IgD-negative memory B cell (primary cell): ENCODE results near the gene ZNF175. TPM values are rescaled to one million over a fixed set of nuclear protein-coding genes. Genes with fewer than 3 reads are reported as not detected.

Experiments
- H3K27ac Mint-ChIP-seq, 3 donors: one replicate each; pipeline ENCODE4 v1.8.0; 2020 to 2022; ENCODE audit warnings: mild to moderate bottlenecking in 3 of 3, mixed read lengths in 3 of 3, moderate library complexity in 1 of 3
- H3K27me3 Mint-ChIP-seq: one replicate; pipeline ENCODE4 v1.8.0; 2021; ENCODE audit warnings: mixed read lengths
- H3K36me3 Mint-ChIP-seq: one replicate; pipeline ENCODE4 v1.8.0; 2020; ENCODE audit warnings: mild to moderate bottlenecking, mixed read lengths
- H3K4me1 Mint-ChIP-seq, 3 donors: one replicate each; pipeline ENCODE4 v1.8.0; 2020 to 2022; ENCODE audit warnings: mixed read lengths in 3 of 3, mild to moderate bottlenecking in 1 of 3
- H3K4me3 Mint-ChIP-seq, 4 donors: one replicate each; pipeline ENCODE4 v1.8.0; 2020 to 2022; ENCODE audit warnings: mild to moderate bottlenecking in 4 of 4, mixed read lengths in 4 of 4, moderate library complexity in 3 of 4
- H3K9me3 Mint-ChIP-seq, 3 donors: one replicate each; pipeline ENCODE4 v1.8.0; 2020 to 2021; ENCODE audit warnings: mixed read lengths in 3 of 3, mild to moderate bottlenecking in 1 of 3
- polyA plus RNA-seq: library from polyadenylated mRNA; unstranded; fragments of 300-500 nt; fragmentation: Illumina TruSeq; gene quantifications from one replicate; pipeline ENCODE4 v1.2.3, GENCODE V29; 2021

ZNF175 gene
- polyA plus RNA-seq, 1 donor from 2014 or later: 4.9 TPM

DNA sequence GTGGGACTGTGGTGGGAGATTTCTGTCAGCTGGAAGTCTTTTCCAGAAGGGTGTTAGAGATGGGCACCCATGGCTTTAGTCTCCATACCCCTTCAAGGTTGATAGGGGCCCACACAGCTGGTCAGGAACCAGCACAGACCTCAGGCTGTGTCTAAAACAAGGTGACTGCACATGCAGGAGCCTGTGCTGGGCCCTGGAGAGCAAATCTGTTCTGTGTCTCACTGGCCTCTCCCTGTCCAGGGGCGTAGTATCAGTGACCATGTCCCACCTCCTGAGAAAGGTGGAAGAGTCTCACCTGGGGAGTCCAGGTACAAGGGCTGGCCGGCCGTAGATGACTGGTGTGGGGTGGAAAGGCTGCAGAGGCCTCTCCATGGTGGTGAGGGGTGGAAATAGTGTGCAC, 19.4 kb downstream of the ZNF175 start:
- H3K4me1 Mint-ChIP-seq: peaks cover 5 to 17% (median 16%) of the 10 kb centered on the region in 3 donors
- H3K36me3 Mint-ChIP-seq: peaks cover 12% of the 10 kb centered on the region
- H3K4me3 Mint-ChIP-seq: no peak overlapping the region
- no peaks in the 10 kb centered on the region for H3K27me3 Mint-ChIP-seq
- H3K9me3 Mint-ChIP-seq: peaks cover 11 to 29% (median 17%) of the 10 kb centered on the region in 3 donors
- H3K27ac Mint-ChIP-seq: no peak overlapping the region

DNA sequence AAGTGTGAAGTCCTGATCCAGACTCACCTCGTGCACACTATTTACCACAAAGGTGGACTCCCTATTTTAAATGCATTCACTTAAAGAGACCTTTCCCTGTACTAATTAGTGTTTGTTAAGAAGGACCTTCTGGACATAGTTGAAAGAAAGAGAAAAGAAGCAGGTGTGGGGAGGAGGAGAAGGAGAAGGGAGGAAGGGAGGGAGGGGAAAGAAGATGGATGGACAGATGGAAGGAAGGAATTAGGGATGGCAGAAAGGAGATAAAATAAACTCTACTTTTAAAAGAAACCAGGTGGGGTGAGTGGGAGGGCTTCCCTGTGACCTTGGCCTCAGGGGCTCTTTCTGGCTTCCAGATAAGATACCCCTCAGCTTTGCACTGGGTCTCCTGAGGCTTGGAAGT, 21.4 kb downstream of the ZNF175 start:
- Mint-ChIP-seq H3K9me3 (peaks cover 2 to 11% (median 6%) of the 10 kb centered on the region in 3 donors), H3K27ac (no peak overlapping the region), H3K27me3 (no peaks in the 10 kb centered on the region), H3K36me3 (peaks cover 2% of the 10 kb centered on the region), H3K4me1 (peaks cover 11 to 23% (median 22%) of the 10 kb centered on the region in 3 donors), H3K4me3 (peak overlapping the region in 1 of 4 donors; percentile 82)

DNA sequence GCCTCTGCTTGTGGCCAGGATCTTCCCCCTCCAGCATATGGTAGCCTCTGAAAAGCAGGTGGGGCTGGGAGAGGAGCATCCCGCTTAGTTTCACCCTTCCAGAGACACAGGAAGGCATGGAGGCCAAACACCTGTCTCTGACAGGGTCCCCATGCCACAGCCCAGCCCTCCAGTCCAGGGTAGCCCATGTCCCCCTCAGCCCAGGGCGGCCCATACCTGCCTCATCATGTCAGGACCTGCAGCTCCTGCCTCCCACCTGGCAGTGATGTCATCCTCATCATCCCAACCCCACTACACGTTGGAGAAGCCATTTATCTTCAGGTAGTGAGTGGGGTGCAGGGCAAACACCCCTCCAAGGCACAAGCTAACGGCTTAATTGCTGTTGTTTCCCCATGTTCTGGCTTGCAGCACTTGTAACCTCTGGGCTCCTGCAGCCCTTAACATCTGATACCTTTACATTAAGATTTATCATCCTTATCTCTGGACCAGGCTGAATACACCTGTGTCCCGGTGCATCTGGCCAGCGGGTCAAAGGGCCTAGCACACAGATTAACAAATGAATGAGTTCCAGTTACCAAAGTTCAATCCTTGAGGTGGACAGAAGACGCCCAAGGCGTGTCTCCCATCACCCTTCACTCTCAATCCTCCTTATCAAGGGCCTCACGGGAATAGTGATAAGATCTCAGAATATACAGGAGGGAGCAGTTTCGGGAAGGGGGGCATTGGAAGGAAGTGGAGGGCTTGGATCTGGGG, 22.2 kb downstream of the ZNF175 start:
- Mint-ChIP-seq H3K27me3 (no peaks in the 10 kb centered on the region), H3K9me3 (peaks cover 0 to 3% (median 3%) of the 10 kb centered on the region in 3 donors), H3K4me3 (peak overlapping the region; percentile 92 to 99 (median 95)), H3K4me1 (peaks cover 11 to 23% (median 22%) of the 10 kb centered on the region in 3 donors), H3K27ac (peak overlapping the region in 2 of 3 donors; percentile 75 to 78), H3K36me3 (peaks cover 1% of the 10 kb centered on the region)

- Mint-ChIP-seq H3K27ac (peak overlapping the region; percentile 16 to 93 (median 75)), H3K9me3 (peaks cover 0 to 3% (median 0%) of the 10 kb centered on the region in 3 donors), H3K27me3 (no peaks in the 10 kb centered on the region), H3K36me3 (peaks cover 1% of the 10 kb centered on the region), H3K4me1 (peaks cover 11 to 23% (median 23%) of the 10 kb centered on the region in 3 donors), H3K4me3 (peak overlapping the region; percentile 92 to 99 (median 95))
Measured at GRCh38 chr19:51593969-51594773, 23.1 kb downstream of the ZNF175 start.

- H3K4me1 Mint-ChIP-seq: peaks cover 12 to 26% (median 25%) of the 10 kb centered on the region in 3 donors
- H3K27ac Mint-ChIP-seq: peak overlapping the region; percentile 16 to 93 (median 69)
- H3K36me3 Mint-ChIP-seq: peaks cover 1% of the 10 kb centered on the region
- peaks cover 0 to 1% (median 0%) of the 10 kb centered on the region in 3 donors for H3K9me3 Mint-ChIP-seq
- peak overlapping the region; percentile 92 to 99 (median 95) for H3K4me3 Mint-ChIP-seq
- H3K27me3 Mint-ChIP-seq: no peaks in the 10 kb centered on the region
Measured at GRCh38 chr19:51594774-51595109, 23.7 kb downstream of the ZNF175 start.

- H3K4me3 Mint-ChIP-seq: peak overlapping the region; percentile 92 to 99 (median 95)
Measured at GRCh38 chr19:51595190-51596175, 24.4 kb downstream of the ZNF175 start.

DNA sequence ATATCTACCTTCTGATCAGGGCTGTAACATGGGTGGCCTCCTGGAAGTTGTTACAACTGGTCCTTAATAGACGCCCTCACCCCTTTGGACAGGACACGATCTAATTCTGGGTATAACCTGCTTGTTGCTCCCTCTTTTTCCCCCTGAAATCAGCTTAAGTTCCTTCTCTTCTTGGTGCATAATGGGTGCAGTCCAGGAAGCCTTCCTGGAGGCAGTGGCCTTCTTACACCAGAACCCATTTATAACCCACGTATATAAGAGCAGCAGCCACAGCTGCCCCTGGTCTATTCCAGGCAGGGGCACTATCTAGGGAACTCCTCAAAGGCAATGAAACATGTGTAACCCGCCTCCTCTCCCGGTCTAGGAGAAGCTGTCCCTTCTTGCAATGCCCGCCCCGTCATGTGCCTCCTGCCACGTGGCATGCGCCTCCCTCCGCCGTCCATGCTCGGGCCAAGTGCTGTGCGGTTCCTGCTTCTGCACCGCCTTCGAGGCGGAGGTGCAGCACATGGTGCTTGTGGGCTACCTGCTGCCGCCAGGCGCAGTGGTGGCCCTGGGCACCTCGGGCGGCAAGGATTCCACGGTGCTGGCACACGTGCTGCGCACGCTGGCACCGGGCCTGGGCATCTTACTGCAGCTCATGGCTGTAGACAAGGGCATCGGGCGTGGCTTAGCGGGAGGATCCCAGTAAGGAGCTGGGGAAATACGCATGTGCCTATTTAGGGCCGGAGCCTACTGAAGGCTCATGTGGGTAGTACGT, 27.3 kb downstream of the ZNF175 start:
- peaks cover 33 to 48% (median 45%) of the 10 kb centered on the region in 3 donors for H3K4me1 Mint-ChIP-seq
- no peaks in the 10 kb centered on the region for H3K9me3 Mint-ChIP-seq
- H3K27me3 Mint-ChIP-seq: no peaks in the 10 kb centered on the region
- H3K4me3 Mint-ChIP-seq: peak overlapping the region in 2 of 4 donors; percentile 28 to 89
- no peak overlapping the region for H3K27ac Mint-ChIP-seq
- peaks cover 3% of the 10 kb centered on the region for H3K36me3 Mint-ChIP-seq

More at GRCh38 chr19:51595190-51596175, 24.4 kb downstream of the ZNF175 start:
- Mint-ChIP-seq H3K27me3 (no peaks in the 10 kb centered on the region), H3K27ac (peak overlapping the region in 2 of 3 donors; percentile 16 to 74), H3K4me1 (peaks cover 19 to 33% (median 32%) of the 10 kb centered on the region in 3 donors), H3K36me3 (peaks cover 1% of the 10 kb centered on the region), H3K9me3 (no peaks in the 10 kb centered on the region)

DNA sequence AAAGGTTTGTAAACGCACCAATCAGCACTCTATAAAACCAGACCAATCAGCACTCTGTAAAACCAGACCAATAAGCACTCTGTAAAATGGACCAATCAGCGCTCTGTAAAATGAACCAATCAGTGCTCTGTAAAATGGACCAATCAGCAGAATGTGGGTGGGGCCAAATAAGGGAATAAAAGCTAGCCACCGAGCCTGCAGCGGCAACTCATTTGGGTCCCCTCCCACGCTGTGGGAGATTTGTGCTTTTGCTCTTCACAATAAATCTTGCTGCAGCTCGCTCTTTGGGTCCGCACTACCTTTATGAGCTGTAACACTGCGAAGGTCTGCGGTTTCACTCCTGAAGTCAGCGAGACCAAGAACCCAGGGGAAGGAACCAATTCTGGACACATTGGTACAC, 28.0 kb downstream of the ZNF175 start:
- Mint-ChIP-seq H3K4me3 (peak overlapping the region in 1 of 4 donors; percentile 89), H3K27ac (peak overlapping the region in 2 of 3 donors; percentile 55 to 64)

DNA sequence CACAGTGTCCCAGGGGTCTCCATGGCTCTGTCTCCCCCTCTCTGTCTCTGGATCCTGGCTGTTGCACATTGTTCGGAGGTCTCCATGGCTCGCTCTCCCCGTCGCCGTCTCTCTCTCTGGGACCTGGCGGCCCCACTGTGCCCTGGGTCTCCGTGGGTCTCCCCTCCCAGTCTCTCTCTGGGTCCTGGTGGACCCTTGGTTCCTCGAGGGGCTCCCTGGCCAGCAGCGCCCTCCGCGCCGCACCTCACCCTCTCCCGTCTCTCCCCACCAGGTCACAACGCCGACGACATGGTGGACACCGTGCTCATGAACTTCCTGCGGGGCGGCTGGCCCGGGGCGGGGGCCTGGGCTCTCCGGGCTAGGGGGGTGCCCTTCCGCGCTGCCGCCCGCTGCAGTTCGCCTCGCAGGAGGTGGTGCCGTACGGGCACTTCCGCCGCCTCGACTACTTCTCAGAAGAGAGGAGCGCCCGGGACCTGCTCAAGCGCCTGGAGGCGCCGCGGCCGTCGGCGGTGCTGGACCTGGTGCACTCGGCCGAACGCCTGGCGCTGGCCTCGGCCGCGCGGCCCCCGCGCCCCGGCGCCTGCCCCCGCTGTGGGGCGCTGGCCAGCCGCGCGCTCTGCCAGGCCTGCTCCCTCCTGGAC, 30.0 kb downstream of the ZNF175 start:
- Mint-ChIP-seq H3K36me3 (peaks cover 3% of the 10 kb centered on the region), H3K27ac (peak overlapping the region; percentile 46 to 78 (median 62))

More for the DNA sequence above, 28.0 kb downstream of the ZNF175 start:
- peaks cover 3% of the 10 kb centered on the region for H3K36me3 Mint-ChIP-seq
- H3K4me1 Mint-ChIP-seq: peaks cover 32 to 43% (median 39%) of the 10 kb centered on the region in 3 donors
- no peaks in the 10 kb centered on the region for H3K27me3 Mint-ChIP-seq
- no peaks in the 10 kb centered on the region for H3K9me3 Mint-ChIP-seq

GRCh38 chr19:51602189-51602854, 31.2 kb downstream of the ZNF175 start:
- H3K4me3 Mint-ChIP-seq: peak overlapping the region; percentile 88 to 98 (median 94)
- H3K9me3 Mint-ChIP-seq: no peaks in the 10 kb centered on the region
- H3K4me1 Mint-ChIP-seq: peaks cover 38 to 47% (median 47%) of the 10 kb centered on the region in 3 donors
- H3K27ac Mint-ChIP-seq: peak overlapping the region; percentile 65 to 97 (median 92)
- H3K27me3 Mint-ChIP-seq: no peaks in the 10 kb centered on the region
- H3K36me3 Mint-ChIP-seq: peaks cover 4% of the 10 kb centered on the region

More for the DNA sequence above, 30.0 kb downstream of the ZNF175 start:
- H3K27me3 Mint-ChIP-seq: no peaks in the 10 kb centered on the region
- peaks cover 32 to 40% (median 37%) of the 10 kb centered on the region in 3 donors for H3K4me1 Mint-ChIP-seq
- H3K4me3 Mint-ChIP-seq: peak overlapping the region; percentile 78 to 93 (median 90)
- H3K9me3 Mint-ChIP-seq: no peaks in the 10 kb centered on the region

- Mint-ChIP-seq H3K36me3 (peaks cover 5% of the 10 kb centered on the region), H3K27ac (peak overlapping the region; percentile 87 to 95 (median 95)), H3K4me3 (peak overlapping the region in 3 of 4 donors; percentile 68 to 92 (median 88)), H3K4me1 (peaks cover 44 to 62% (median 60%) of the 10 kb centered on the region in 3 donors), H3K9me3 (no peaks in the 10 kb centered on the region), H3K27me3 (no peaks in the 10 kb centered on the region)
Measured at GRCh38 chr19:51607077-51607476, 36.0 kb downstream of the ZNF175 start.

DNA sequence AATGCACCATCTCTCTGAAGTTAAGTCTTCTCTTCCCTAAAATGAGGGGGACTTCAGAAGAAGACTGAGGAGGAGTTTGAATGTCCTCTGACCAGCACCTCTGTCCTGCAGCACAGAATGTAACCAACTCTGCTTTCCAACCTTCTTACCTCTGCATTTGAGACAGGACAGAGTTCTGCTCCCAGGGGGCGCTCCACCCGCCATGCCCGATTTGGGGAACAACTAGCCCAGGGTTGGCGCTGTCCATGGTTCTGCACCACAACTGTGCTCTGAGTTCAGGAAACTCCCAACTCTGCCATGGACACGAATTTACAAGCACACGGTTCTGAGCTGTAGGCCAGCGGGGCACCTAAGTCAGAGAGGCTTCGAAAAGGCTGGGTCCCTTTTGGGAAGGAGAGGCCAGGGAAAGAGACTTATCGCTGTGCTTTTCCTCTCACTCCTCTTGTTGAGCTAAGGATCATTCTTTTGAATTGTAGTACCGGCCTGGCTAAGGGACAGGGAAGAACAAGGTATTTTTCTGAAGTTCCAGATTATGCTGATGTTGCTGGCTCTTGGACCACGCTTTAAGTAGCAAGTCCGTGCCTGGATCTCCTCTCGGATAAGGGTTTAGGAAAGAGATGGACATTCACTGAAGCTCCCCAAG, 37.0 kb downstream of the ZNF175 start:
- Mint-ChIP-seq H3K27ac (peak overlapping the region; percentile 87 to 95 (median 95)), H3K27me3 (no peaks in the 10 kb centered on the region), H3K9me3 (peaks cover 0 to 4% (median 0%) of the 10 kb centered on the region in 3 donors), H3K4me3 (peak overlapping the region in 3 of 4 donors; percentile 39 to 92 (median 68)), H3K4me1 (peaks cover 44 to 52% (median 52%) of the 10 kb centered on the region in 3 donors), H3K36me3 (peaks cover 7% of the 10 kb centered on the region)
